Astrocyte of the spinal cord (primary cell): ENCODE data around the gene CPA5.
"Not testable (repeated sequence)": the region's sequence is repeated elsewhere in the genome, so short reads cannot be mapped to it uniquely, and the experiment has no call there.

Experiments
- DNase-seq: peaks from one replicate; pipeline ENCODE4 v3.0.0; 2011; ENCODE audit warnings: low read depth, low spot score
- H3K4me3 ChIP-seq: 2 replicates; pipeline ENCODE4 v1.5.1; 2011; ENCODE audit warnings: low read depth, mild to moderate bottlenecking, low read length, moderate library complexity
- CTCF ChIP-seq: IDR thresholded peaks from 2 replicates; pipeline ENCODE4 v1.5.1; 2012; ENCODE audit warnings: low read depth, mild to moderate bottlenecking, low read length, inconsistent platforms
- in situ Hi-C: cut with HindIII; loops from 2 replicates; pipeline ENCODE4 v1.10.0; 2017; ENCODE audit warnings: low sequenced_read_pairs

The CPA5 gene

GRCh38 chr7:130369110-130369711, 24.6 kb downstream of the CPA5 start:
- H3K4me3 ChIP-seq, result no peak overlapping the region
- no peak for DNase-seq
- no peak for TF ChIP-seq CTCF
- in situ Hi-C loops, result no loop called here

GRCh38 chr7:130369831-130370550, 25.4 kb downstream of the CPA5 start:
- no peak overlapping the region for H3K4me3 ChIP-seq
- in situ Hi-C loops, result no loop called here
- no peak for TF ChIP-seq CTCF
- no peak for DNase-seq

- DNase-seq, result no peak
- in situ Hi-C loops, result no loop called here
- H3K4me3 ChIP-seq, result no peak overlapping the region
- TF ChIP-seq CTCF, result no peak
These were observed 26.4 kb downstream of the CPA5 start for GRCh38 chr7:130371046-130371445.

GRCh38 chr7:130372402-130373165, 28.0 kb downstream of the CPA5 start:
- DNase-seq, result no peak
- TF ChIP-seq CTCF, result no peak
- H3K4me3 ChIP-seq, result no peak overlapping the region
- in situ Hi-C loops, result no loop called here

GRCh38 chr7:130374507-130374906, 29.9 kb downstream of the CPA5 start:
- DNase-seq, result no peak
- TF ChIP-seq CTCF, result no peak
- in situ Hi-C loops, result no loop called here
- H3K4me3 ChIP-seq, result no peak overlapping the region

- H3K4me3 ChIP-seq, DNase-seq, in situ Hi-C loops: not testable (repeated sequence)
These were observed 31.8 kb downstream of the CPA5 start for GRCh38 chr7:130376461-130376860.

- in situ Hi-C loops, result no loop called here
- DNase-seq, result no peak
- no peak for TF ChIP-seq CTCF
- H3K4me3 ChIP-seq, result no peak overlapping the region
These were observed 32.6 kb downstream of the CPA5 start for GRCh38 chr7:130377178-130377577.
